CD14-positive monocyte (primary cell): ENCODE data around the gene ABCC9. TPM values are rescaled to one million over a fixed set of nuclear protein-coding genes. Genes with fewer than 3 reads are reported as not detected.
A peak's percentile ranks its signal among the peaks of the same experiment; 100 is the strongest.

Source experiments
- DNase-seq, 3 donors: peaks; one replicate each; pipeline ENCODE4 v3.0.0-alpha.2; 2011 to 2022
- H2AFZ ChIP-seq: 2 replicates; pipeline ENCODE4 v1.6.0; 2012; ENCODE audit warnings: mild to moderate bottlenecking, low read depth, low read length, inconsistent platforms; ENCODE audit not compliant: insufficient read depth, poor library complexity, severe bottlenecking
- H3K27ac ChIP-seq, 2 donors: 1 replicate in 1 of 2; 2 replicates in 1 of 2; pipeline ENCODE4 v1.5.1; 2012 to 2013; ENCODE audit warnings: low read length in 2 of 2, control low read depth in 1 of 2, inconsistent platforms in 1 of 2, low read depth in 1 of 2, mild to moderate bottlenecking in 1 of 2
- H3K27me3 ChIP-seq, 2 donors: one replicate each; pipeline versions ENCODE4 v1.6.0 to v1.6.1; 2011 to 2013; ENCODE audit warnings: low read length in 2 of 2; ENCODE audit not compliant: control insufficient read depth in 2 of 2, insufficient read depth in 2 of 2
- H3K36me3 ChIP-seq, 2 donors: replicated peaks in 1 of 2; 1 replicate in 1 of 2; 2 replicates in 1 of 2; pipeline versions ENCODE4 v1.5.1 to v1.6.1; 2012 to 2013; ENCODE audit warnings: low read length in 2 of 2, control low read depth in 1 of 2, inconsistent platforms in 1 of 2, mild to moderate bottlenecking in 1 of 2; ENCODE audit not compliant: insufficient read depth in 2 of 2, control insufficient read depth in 1 of 2
- H3K4me1 ChIP-seq, 2 donors: 1 replicate in 1 of 2; 2 replicates in 1 of 2; pipeline versions ENCODE4 v1.5.1 to v1.6.1; 2012 to 2013; ENCODE audit warnings: low read length in 2 of 2, control low read depth in 1 of 2, inconsistent platforms in 1 of 2, mild to moderate bottlenecking in 1 of 2, moderate library complexity in 1 of 2; ENCODE audit not compliant: insufficient read depth in 2 of 2, control insufficient read depth in 1 of 2
- H3K4me2 ChIP-seq: replicated peaks from 2 replicates; pipeline ENCODE3; 2012; ENCODE audit warnings: low read length, moderate library complexity, mild to moderate bottlenecking; ENCODE audit not compliant: poor library complexity, severe bottlenecking; ENCODE audit errors: extremely low read depth
- H3K4me3 ChIP-seq, 3 experiments: fragments of 200-600 bp in 1 of 3; sonication (generic) in 1 of 3; replicated peaks in 1 of 3; 1 replicate in 2 of 3; 2 replicates in 1 of 3; pipeline ENCODE4 v1.5.1; 2011 to 2013; ENCODE audit warnings: low read length in 3 of 3, mild to moderate bottlenecking in 3 of 3, control low read depth in 2 of 3, low read depth in 2 of 3, inconsistent platforms in 1 of 3, moderate library complexity in 1 of 3
- H3K79me2 ChIP-seq: 2 replicates; pipeline ENCODE4 v1.6.0; 2012; ENCODE audit warnings: mild to moderate bottlenecking, control low read depth, inconsistent platforms, low read length, moderate library complexity; ENCODE audit not compliant: insufficient read depth
- H3K9ac ChIP-seq: 2 replicates; pipeline ENCODE4 v1.6.0; 2017; ENCODE audit warnings: low read length, mild to moderate bottlenecking; ENCODE audit not compliant: insufficient read depth, poor library complexity, severe bottlenecking
- H3K9me3 ChIP-seq, 2 donors: replicated peaks in 1 of 2; 1 replicate in 1 of 2; 2 replicates in 1 of 2; pipeline versions ENCODE4 v1.5.1 to v1.6.1; 2012 to 2013; ENCODE audit warnings: low read length in 2 of 2, control low read depth in 1 of 2; ENCODE audit not compliant: control insufficient read depth in 1 of 2, insufficient read depth in 1 of 2
- H4K20me1 ChIP-seq: 2 replicates; pipeline ENCODE4 v1.6.0; 2012; ENCODE audit warnings: mild to moderate bottlenecking, low read length, control low read depth, moderate library complexity; ENCODE audit not compliant: insufficient read depth
- H3K27ac Mint-ChIP-seq, 7 donors: one replicate each; pipeline ENCODE4 v1.8.0; 2020; ENCODE audit warnings: mild to moderate bottlenecking in 7 of 7, mixed read lengths in 7 of 7, moderate library complexity in 6 of 7, inconsistent platforms in 2 of 7
- H3K27me3 Mint-ChIP-seq, 3 donors: one replicate each; pipeline ENCODE4 v1.8.0; 2021 to 2022; ENCODE audit warnings: low read depth in 3 of 3, mild to moderate bottlenecking in 3 of 3, mixed read lengths in 3 of 3, moderate library complexity in 3 of 3, inconsistent platforms in 1 of 3
- H3K36me3 Mint-ChIP-seq, 2 donors: one replicate each; pipeline ENCODE4 v1.8.0; 2020; ENCODE audit warnings: mixed read lengths in 2 of 2, inconsistent platforms in 1 of 2, mild to moderate bottlenecking in 1 of 2
- H3K4me1 Mint-ChIP-seq: one replicate; pipeline ENCODE4 v1.8.0; 2020; ENCODE audit warnings: mild to moderate bottlenecking, mixed read lengths
- H3K4me3 Mint-ChIP-seq, 2 donors: one replicate each; pipeline ENCODE4 v1.8.0; 2020; ENCODE audit warnings: mild to moderate bottlenecking in 2 of 2, mixed read lengths in 2 of 2, moderate library complexity in 1 of 2
- H3K9me3 Mint-ChIP-seq, 7 donors: one replicate each; pipeline ENCODE4 v1.8.0; 2020 to 2022; ENCODE audit warnings: mixed read lengths in 7 of 7, mild to moderate bottlenecking in 6 of 7, moderate library complexity in 6 of 7, inconsistent platforms in 2 of 7
- WGBS: methylation state at CpG from one replicate; pipeline ENCODE4 v1.1.5; 2013; ENCODE audit warnings: missing lambda C conversion rate; ENCODE audit not compliant: insufficient coverage; 5-methylcytosine and 5-hydroxymethylcytosine counted together
- intact Hi-C, 2 donors: fragments of 100-400 bp; cut with micrococcal nuclease; formaldehyde crosslinking; loops; one replicate each; pipeline versions ENCODE4 v1.15.0 to v1.15.1; 2023
- polyA minus RNA-seq: library from RNA; depleted of rRNA, polyadenylated mRNA; stranded (reverse); fragments of >200 nt; gene quantifications from 2 replicates; pipeline ENCODE4 v1.2.3, GENCODE V29; 2012
- polyA plus RNA-seq, 3 donors: library from polyadenylated mRNA; depleted of rRNA in 1 of 3; unstranded in 2 of 3; stranded (reverse) in 1 of 3; fragments of 300-500 nt in 2 of 3; fragments of >200 nt in 1 of 3; fragmentation: Illumina TruSeq in 2 of 3; gene quantifications; 1 replicate in 2 of 3; 2 replicates in 1 of 3; pipeline ENCODE4 v1.2.3, GENCODE V29; 2012 to 2021
- total RNA-seq, 12 experiments: library from RNA in 1 of 12; stranded (reverse) in 1 of 12; fragments of 120-200 nt in 1 of 12; gene quantifications; one replicate each; pipeline ENCODE4 v1.2.4 and lab custom pipeline; 2013 to 2026; ENCODE audit warnings: mixed read lengths in 6 of 12, inconsistent platforms in 1 of 12
- TF ChIP-seq, protein P1 (sequence below): fragments of 200-600 bp; IDR thresholded peaks from one replicate; pipeline ENCODE4 v1.8.0; 2022; ENCODE audit warnings: antibody characterized with exemption, mild to moderate bottlenecking

ABCC9 gene
- 0.06 TPM for total RNA-seq (2013)
- polyA plus RNA-seq = not detected
- not detected in 2 replicates for polyA minus RNA-seq
- total RNA-seq (lab: John Stamatoyannopoulos, UW) = 0 to 5.2 (median 0.08) reads per million in 11 experiments

DNA sequence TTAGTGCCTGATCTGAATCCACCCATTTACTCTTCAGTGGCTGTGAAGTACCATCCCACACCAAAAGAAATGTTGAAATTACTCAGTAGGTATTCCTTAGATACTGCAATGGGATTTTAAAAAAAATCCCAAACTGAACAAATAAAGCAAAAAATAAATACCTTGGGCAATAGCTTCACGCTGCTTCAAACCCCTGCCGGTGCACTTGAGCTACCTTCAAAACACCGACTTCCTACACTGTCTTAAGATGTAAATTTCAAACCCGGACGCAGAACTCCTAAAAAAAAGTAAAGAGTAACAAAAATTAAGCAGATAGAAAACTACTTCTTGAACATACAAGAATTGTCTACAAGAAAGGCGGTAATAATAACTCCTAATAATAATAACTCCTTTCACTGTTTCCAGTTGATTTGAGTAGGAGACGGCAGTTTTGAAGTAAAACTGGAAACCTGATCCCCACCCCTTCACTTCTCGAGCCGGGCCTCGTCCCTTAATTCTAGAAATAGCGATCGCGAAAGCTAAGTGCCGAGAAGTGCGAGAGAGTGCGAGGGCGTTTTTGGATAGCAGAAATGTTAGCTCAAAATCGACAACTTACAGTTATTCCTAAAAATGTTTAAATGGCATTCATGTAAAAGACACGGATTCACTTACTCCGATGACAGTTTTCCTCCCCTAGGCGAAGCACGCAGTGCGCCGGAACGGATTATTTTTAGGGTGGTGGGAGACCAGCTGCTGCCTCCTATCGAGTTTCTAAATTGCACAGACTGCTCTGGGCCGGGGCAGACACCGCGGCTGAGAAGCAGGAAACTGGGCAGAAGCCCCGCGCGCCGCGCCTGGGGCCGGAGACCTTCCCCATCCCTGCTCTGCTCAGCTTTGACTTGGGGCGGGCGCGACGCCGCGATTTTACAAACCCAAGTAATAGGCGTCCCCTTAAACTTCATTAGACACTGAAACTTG is at the start of gene ABCC9:
Gene ABCC9 (minus strand): TSS at position 878 of the 957 bp plus-strand sequence. CDS start 4,752 bp downstream, outside the sequence.
- Histone ChIP-seq H3K79me2 (no peaks in the 10 kb centered on the region), H3K4me2 (no peak within 1 kb of the TSS), H3K4me1 (no peaks in the 10 kb centered on the region), H3K4me3 (no peak within 1 kb of the TSS), H2AFZ (no peak within 1 kb of the TSS), H3K9me3 (peaks cover 7 to 25% of the 10 kb centered on the region in 2 donors), H3K27me3 (peaks cover 47 to 55% of the 10 kb centered on the region in 2 donors), H4K20me1 (no peaks in the 10 kb centered on the region), H3K9ac (no peak within 1 kb of the TSS), H3K27ac (no peak within 1 kb of the TSS), H3K36me3 (no peaks in the 10 kb centered on the region)
- Mint-ChIP-seq H3K4me1 (peaks cover 12% of the 10 kb centered on the region), H3K27ac (no peak within 1 kb of the TSS), H3K9me3 (peaks cover 0 to 27% (median 12%) of the 10 kb centered on the region in 7 donors), H3K36me3 (peaks cover 0 to 3% of the 10 kb centered on the region in 2 donors), H3K4me3 (peak within 1 kb of the TSS in 1 of 2 donors; percentile 86), H3K27me3 (peaks cover 44 to 58% (median 49%) of the 10 kb centered on the region in 3 donors)
- DNase-seq = no peak
- intact Hi-C loops = no loop called here
- TF ChIP-seq, protein P1, sequence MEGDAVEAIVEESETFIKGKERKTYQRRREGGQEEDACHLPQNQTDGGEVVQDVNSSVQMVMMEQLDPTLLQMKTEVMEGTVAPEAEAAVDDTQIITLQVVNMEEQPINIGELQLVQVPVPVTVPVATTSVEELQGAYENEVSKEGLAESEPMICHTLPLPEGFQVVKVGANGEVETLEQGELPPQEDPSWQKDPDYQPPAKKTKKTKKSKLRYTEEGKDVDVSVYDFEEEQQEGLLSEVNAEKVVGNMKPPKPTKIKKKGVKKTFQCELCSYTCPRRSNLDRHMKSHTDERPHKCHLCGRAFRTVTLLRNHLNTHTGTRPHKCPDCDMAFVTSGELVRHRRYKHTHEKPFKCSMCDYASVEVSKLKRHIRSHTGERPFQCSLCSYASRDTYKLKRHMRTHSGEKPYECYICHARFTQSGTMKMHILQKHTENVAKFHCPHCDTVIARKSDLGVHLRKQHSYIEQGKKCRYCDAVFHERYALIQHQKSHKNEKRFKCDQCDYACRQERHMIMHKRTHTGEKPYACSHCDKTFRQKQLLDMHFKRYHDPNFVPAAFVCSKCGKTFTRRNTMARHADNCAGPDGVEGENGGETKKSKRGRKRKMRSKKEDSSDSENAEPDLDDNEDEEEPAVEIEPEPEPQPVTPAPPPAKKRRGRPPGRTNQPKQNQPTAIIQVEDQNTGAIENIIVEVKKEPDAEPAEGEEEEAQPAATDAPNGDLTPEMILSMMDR = no peak
- WGBS = 2% methylated on average over 21 of the region's 42 CpGs

DNA sequence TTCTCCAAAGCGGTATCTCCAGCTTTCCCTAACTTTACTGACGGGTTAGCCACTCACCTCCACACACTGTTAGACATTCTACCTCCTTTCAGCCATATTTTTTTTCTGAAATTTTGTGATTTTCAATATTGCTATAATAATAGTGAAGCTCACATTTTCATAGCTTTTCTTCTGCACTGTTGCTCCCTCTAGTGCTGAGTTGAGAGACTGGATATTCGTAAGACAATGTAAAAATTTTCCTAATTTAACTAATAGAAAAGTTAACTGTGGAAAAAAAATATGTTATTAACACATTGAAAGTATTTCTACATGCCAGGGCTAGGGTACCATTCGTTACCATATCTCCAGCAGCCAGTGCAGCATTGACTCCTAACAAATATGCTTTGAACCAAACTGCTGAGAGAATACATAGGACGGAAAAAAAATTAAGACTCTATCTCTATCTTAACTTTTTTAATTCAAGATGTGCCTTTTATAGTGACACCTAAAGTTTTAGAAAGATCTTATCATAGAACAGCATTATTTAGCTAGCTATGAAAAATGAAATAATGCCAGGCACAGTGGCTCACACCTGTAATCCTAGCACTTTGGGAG is 48.7 kb upstream of the ABCC9 start:
- H3K36me3 ChIP-seq = no peaks in the 10 kb centered on the region
- WGBS = 80% methylated on average over 1 of the region's 5 CpGs
- no peak overlapping the region for H3K4me3 Mint-ChIP-seq

More for the DNA sequence above, 48.7 kb upstream of the ABCC9 start:
- Mint-ChIP-seq H3K27me3 (peaks cover 0 to 4% (median 0%) of the 10 kb centered on the region in 3 donors), H3K4me1 (peaks cover 2% of the 10 kb centered on the region), H3K27ac (no peak overlapping the region), H3K36me3 (no peaks in the 10 kb centered on the region), H3K9me3 (no peaks in the 10 kb centered on the region)
- Histone ChIP-seq H3K9ac (no peak overlapping the region), H3K79me2 (no peaks in the 10 kb centered on the region), H3K4me1 (no peaks in the 10 kb centered on the region), H3K4me2 (no peak overlapping the region), H4K20me1 (no peaks in the 10 kb centered on the region), H2AFZ (no peak overlapping the region), H3K27me3 (no peaks in the 10 kb centered on the region), H3K27ac (no peak overlapping the region), H3K9me3 (no peaks in the 10 kb centered on the region), H3K4me3 (no peak overlapping the region)
- intact Hi-C loops = no loop called here
- DNase-seq = no peak
- TF ChIP-seq, protein P1 = peak; percentile 11
